HepG2 (cell line): ENCODE data around the gene RIPK3. TPM values are rescaled to one million over a fixed set of nuclear protein-coding genes. Genes with fewer than 3 reads are reported as not detected.

Experiments used
- CEBPG ChIP-seq: IDR thresholded peaks from 2 replicates; pipeline ENCODE4 v1.6.1; 2016
- CENPT ChIP-seq: sonication (generic); formaldehyde crosslinking; IDR thresholded peaks from 2 replicates; pipeline ENCODE4 v1.8.0; 2022; ENCODE audit warnings: low read depth, mild to moderate bottlenecking, moderate library complexity, missing genetic modification reagents
- FOXC1 ChIP-seq: sonication (generic); formaldehyde crosslinking; IDR thresholded peaks from 2 replicates; pipeline ENCODE4 v1.8.0; 2022; ENCODE audit warnings: mild to moderate bottlenecking, missing genetic modification reagents, borderline replicate concordance
- KAT7 ChIP-seq: IDR thresholded peaks from 2 replicates; pipeline ENCODE4 v1.6.1; 2018; ENCODE audit warnings: borderline replicate concordance, missing compliant biosample characterization
- YY1 ChIP-seq: IDR thresholded peaks from 2 replicates; pipeline ENCODE4 v1.6.1; 2011; ENCODE audit warnings: low read length, low read depth, moderate library complexity, mild to moderate bottlenecking; ENCODE audit not compliant: insufficient read depth, insufficient replicate concordance
- ZBTB20 ChIP-seq: sonication (generic); formaldehyde crosslinking; IDR thresholded peaks from 2 replicates; pipeline ENCODE4 v1.8.1; 2023; ENCODE audit warnings: missing genetic modification reagents, low read depth, mild to moderate bottlenecking, borderline replicate concordance
- ZNF230 ChIP-seq: sonication (generic); formaldehyde crosslinking; IDR thresholded peaks from 2 replicates; pipeline ENCODE4 v1.4.0; 2020; ENCODE audit warnings: mild to moderate bottlenecking, missing genetic modification reagents
- ZNF280B ChIP-seq: sonication (generic); formaldehyde crosslinking; IDR thresholded peaks from 2 replicates; pipeline ENCODE4 v1.5.0; 2020; ENCODE audit warnings: missing genetic modification reagents, mild to moderate bottlenecking, borderline replicate concordance
- ZNF501 ChIP-seq: sonication (generic); formaldehyde crosslinking; IDR thresholded peaks from 2 replicates; pipeline ENCODE4 v1.5.1; 2020; ENCODE audit warnings: mild to moderate bottlenecking, moderate library complexity, missing genetic modification reagents
- ZNF710 ChIP-seq: sonication (generic); formaldehyde crosslinking; IDR thresholded peaks from 2 replicates; pipeline ENCODE4 v1.5.0; 2020; ENCODE audit warnings: mild to moderate bottlenecking, missing genetic modification reagents, borderline replicate concordance
- polyA plus RNA-seq, 8 experiments: library from polyadenylated mRNA; depleted of rRNA in 3 of 8; stranded (reverse) in 7 of 8; unstranded in 1 of 8; fragments of >200 nt; fragmentation: Illumina TruSeq in 4 of 8; extraction: Trizol in 4 of 8; gene quantifications; 2 replicates each; pipeline versions ENCODE4 v1.2.1 to v1.2.3, GENCODE V29; 2011 to 2016; ENCODE audit warnings: low read depth in 4 of 8, missing spikeins in 1 of 8, mixed read lengths in 1 of 8; ENCODE audit not compliant: insufficient read depth in 1 of 8
- total RNA-seq, 5 experiments: library from RNA; depleted of rRNA; stranded (reverse); fragments of >200 nt; fragmentation: Illumina TruSeq; extraction: Trizol; gene quantifications; 2 replicates each; pipeline ENCODE4 v1.2.3, GENCODE V29; 2016; ENCODE audit warnings: low read depth in 1 of 5
- TF ChIP-seq, protein P1 (sequence below): IDR thresholded peaks from 2 replicates; pipeline ENCODE4 v1.6.1; 2016; ENCODE audit warnings: missing genetic modification reagents, missing compliant biosample characterization
- TF ChIP-seq, protein P2 (sequence below): sonication (generic); formaldehyde crosslinking; IDR thresholded peaks from 2 replicates; pipeline ENCODE4 v1.5.1; 2020; ENCODE audit warnings: mild to moderate bottlenecking, moderate library complexity, missing genetic modification reagents
- TF ChIP-seq, protein P3 (sequence below): sonication (generic); formaldehyde crosslinking; IDR thresholded peaks from 2 replicates; pipeline ENCODE4 v1.5.0; 2020; ENCODE audit warnings: missing genetic modification reagents
- TF ChIP-seq, protein P4 (sequence below): sonication (generic); formaldehyde crosslinking; IDR thresholded peaks from 2 replicates; pipeline ENCODE4 v1.4.0; 2020; ENCODE audit warnings: missing genetic modification reagents
- TF ChIP-seq, protein P5 (sequence below): sonication (generic); formaldehyde crosslinking; IDR thresholded peaks from 2 replicates; pipeline ENCODE4 v1.4.0; 2020; ENCODE audit warnings: mild to moderate bottlenecking, missing genetic modification reagents
- TF ChIP-seq, protein P6 (sequence below): sonication (generic); formaldehyde crosslinking; IDR thresholded peaks from 2 replicates; pipeline ENCODE4 v1.4.0; 2020; ENCODE audit warnings: missing genetic modification reagents

Gene RIPK3
- total and polyA plus RNA-seq, 2 of the 13 experiments (the other 11 are each of a cell fraction or from before 2014, with no cell fraction given) = not detected

GRCh38 chr14:24332268-24332993 is 7.4 kb downstream of the RIPK3 start (continued):
- TF ChIP-seq ZNF501 (peak; percentile 98), ZNF280B (CRISPR knock-in tag) (peak; percentile 97), ZNF710 (peak; percentile 83; the same call in 1 of the 2 replicates), ZNF230 (CRISPR knock-in tag) (peak; percentile 98), CENPT (0 out of 2 replicates have a peak, but pooled peaks have one; percentile 48), CEBPG (CRISPR knock-in tag) (peak; percentile 98), KAT7 (CRISPR knock-in tag) (0 out of 2 replicates have a peak, but pooled peaks have one; percentile 82), YY1 (peak; percentile 20), ZBTB20 (CRISPR knock-in tag) (peak; percentile 93; the same call in 1 of the 2 replicates), FOXC1 (CRISPR knock-in tag) (peak; percentile 100)
- TF ChIP-seq, protein P1, sequence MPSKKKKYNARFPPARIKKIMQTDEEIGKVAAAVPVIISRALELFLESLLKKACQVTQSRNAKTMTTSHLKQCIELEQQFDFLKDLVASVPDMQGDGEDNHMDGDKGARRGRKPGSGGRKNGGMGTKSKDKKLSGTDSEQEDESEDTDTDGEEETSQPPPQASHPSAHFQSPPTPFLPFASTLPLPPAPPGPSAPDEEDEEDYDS (CRISPR knock-in tag) = peak; percentile 57; the same call in 1 of the 2 replicates
- TF ChIP-seq, protein P2, sequence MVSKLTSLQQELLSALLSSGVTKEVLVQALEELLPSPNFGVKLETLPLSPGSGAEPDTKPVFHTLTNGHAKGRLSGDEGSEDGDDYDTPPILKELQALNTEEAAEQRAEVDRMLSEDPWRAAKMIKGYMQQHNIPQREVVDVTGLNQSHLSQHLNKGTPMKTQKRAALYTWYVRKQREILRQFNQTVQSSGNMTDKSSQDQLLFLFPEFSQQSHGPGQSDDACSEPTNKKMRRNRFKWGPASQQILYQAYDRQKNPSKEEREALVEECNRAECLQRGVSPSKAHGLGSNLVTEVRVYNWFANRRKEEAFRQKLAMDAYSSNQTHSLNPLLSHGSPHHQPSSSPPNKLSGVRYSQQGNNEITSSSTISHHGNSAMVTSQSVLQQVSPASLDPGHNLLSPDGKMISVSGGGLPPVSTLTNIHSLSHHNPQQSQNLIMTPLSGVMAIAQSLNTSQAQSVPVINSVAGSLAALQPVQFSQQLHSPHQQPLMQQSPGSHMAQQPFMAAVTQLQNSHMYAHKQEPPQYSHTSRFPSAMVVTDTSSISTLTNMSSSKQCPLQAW (CRISPR knock-in tag) = no peak; the same call in 1 of the 2 replicates
- TF ChIP-seq, protein P3, sequence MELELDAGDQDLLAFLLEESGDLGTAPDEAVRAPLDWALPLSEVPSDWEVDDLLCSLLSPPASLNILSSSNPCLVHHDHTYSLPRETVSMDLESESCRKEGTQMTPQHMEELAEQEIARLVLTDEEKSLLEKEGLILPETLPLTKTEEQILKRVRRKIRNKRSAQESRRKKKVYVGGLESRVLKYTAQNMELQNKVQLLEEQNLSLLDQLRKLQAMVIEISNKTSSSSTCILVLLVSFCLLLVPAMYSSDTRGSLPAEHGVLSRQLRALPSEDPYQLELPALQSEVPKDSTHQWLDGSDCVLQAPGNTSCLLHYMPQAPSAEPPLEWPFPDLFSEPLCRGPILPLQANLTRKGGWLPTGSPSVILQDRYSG (CRISPR knock-in tag) = no peak
- TF ChIP-seq, protein P4, sequence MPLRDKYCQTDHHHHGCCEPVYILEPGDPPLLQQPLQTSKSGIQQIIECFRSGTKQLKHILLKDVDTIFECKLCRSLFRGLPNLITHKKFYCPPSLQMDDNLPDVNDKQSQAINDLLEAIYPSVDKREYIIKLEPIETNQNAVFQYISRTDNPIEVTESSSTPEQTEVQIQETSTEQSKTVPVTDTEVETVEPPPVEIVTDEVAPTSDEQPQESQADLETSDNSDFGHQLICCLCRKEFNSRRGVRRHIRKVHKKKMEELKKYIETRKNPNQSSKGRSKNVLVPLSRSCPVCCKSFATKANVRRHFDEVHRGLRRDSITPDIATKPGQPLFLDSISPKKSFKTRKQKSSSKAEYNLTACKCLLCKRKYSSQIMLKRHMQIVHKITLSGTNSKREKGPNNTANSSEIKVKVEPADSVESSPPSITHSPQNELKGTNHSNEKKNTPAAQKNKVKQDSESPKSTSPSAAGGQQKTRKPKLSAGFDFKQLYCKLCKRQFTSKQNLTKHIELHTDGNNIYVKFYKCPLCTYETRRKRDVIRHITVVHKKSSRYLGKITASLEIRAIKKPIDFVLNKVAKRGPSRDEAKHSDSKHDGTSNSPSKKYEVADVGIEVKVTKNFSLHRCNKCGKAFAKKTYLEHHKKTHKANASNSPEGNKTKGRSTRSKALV (CRISPR knock-in tag) = no peak; the same call in 1 of the 2 replicates
- TF ChIP-seq, protein P5, sequence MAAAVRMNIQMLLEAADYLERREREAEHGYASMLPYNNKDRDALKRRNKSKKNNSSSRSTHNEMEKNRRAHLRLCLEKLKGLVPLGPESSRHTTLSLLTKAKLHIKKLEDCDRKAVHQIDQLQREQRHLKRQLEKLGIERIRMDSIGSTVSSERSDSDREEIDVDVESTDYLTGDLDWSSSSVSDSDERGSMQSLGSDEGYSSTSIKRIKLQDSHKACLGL (CRISPR knock-in tag) = peak; percentile 99
- TF ChIP-seq, protein P6, sequence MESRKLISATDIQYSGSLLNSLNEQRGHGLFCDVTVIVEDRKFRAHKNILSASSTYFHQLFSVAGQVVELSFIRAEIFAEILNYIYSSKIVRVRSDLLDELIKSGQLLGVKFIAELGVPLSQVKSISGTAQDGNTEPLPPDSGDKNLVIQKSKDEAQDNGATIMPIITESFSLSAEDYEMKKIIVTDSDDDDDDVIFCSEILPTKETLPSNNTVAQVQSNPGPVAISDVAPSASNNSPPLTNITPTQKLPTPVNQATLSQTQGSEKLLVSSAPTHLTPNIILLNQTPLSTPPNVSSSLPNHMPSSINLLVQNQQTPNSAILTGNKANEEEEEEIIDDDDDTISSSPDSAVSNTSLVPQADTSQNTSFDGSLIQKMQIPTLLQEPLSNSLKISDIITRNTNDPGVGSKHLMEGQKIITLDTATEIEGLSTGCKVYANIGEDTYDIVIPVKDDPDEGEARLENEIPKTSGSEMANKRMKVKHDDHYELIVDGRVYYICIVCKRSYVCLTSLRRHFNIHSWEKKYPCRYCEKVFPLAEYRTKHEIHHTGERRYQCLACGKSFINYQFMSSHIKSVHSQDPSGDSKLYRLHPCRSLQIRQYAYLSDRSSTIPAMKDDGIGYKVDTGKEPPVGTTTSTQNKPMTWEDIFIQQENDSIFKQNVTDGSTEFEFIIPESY (CRISPR knock-in tag) = peak; percentile 86
